Left colon (tissue), 2 donors: Measurements from ENCODE around the gene PMS1. TPM values are rescaled to one million over a fixed set of nuclear protein-coding genes. Genes with fewer than 3 reads are reported as not detected.
"Not testable (repeated sequence)": the region's sequence is repeated elsewhere in the genome, so short reads cannot be mapped to it uniquely, and the experiment has no call there.

Experiments
- ATAC-seq: fragments of 200-7000 bp; cut with Tn5 transposase; one replicate; pipeline ENCODE4 v1.9.1; 2020; ENCODE audit warnings: mild to moderate bottlenecking, moderate library complexity
- DNase-seq, 2 donors: peaks; one replicate each; pipeline ENCODE4 v3.0.0-alpha.2; 2020
- intact Hi-C, 2 donors: fragments of 100-400 bp; cut with DNase I in 1 of 2; cut with micrococcal nuclease in 1 of 2; formaldehyde crosslinking; loops; one replicate each; pipeline versions ENCODE4 v1.11.2 to v1.14.0; 2022; cut with DNase I, micrococcal nuclease
- total RNA-seq, 2 donors: library from RNA; stranded (reverse); fragmentation: NEBNext Ultra II Directional; extraction: Animal tissue kit (Norgen Biotek cat#: 25700); gene quantifications; one replicate each; pipeline ENCODE4 v1.2.1, GENCODE V29; 2021
- donor health status: DM: no; HTN: no; CAD: no.
- donor health status: DM: yes; HTN: yes; CAD: no.

Gene PMS1
- total RNA-seq, 2 donors from 2014 or later: 13.7 to 14.8 TPM

- ATAC-seq (no peak), DNase-seq (no peak)
- intact Hi-C loops: no loop called here
Measured at GRCh38 chr2:189799030-189799331, 14.7 kb downstream of the PMS1 start.

GRCh38 chr2:189799531-189799930, 15.3 kb downstream of the PMS1 start:
- ATAC-seq (no peak), DNase-seq (no peak)
- intact Hi-C loops: no loop called here

- intact Hi-C loops: no loop called here
- DNase-seq (no peak), ATAC-seq (no peak)
Measured at GRCh38 chr2:189802396-189802912, 18.2 kb downstream of the PMS1 start.

GRCh38 chr2:189803431-189803830, 19.2 kb downstream of the PMS1 start:
- no peak for ATAC-seq
- DNase-seq: no peak
- intact Hi-C loops: no loop called here

GRCh38 chr2:189818249-189819038, 34.2 kb downstream of the PMS1 start:
- DNase-seq (no peak), ATAC-seq (no peak)
- intact Hi-C loops: no loop called here

- ATAC-seq (no peak), DNase-seq (no peak)
- intact Hi-C loops: no loop called here
Measured at GRCh38 chr2:189819297-189819704, 35.1 kb downstream of the PMS1 start.

- DNase-seq: no peak
- intact Hi-C loops: no loop called here
- no peak for ATAC-seq
Measured at GRCh38 chr2:189821953-189822748, 37.9 kb downstream of the PMS1 start.

GRCh38 chr2:189824694-189825396, 40.6 kb downstream of the PMS1 start:
- ATAC-seq: no peak
- intact Hi-C loops: no loop called here

GRCh38 chr2:189826039-189826438, 41.8 kb downstream of the PMS1 start:
- ATAC-seq: no peak
- intact Hi-C loops: no loop called here
- no peak for DNase-seq

More at GRCh38 chr2:189824694-189825396, 40.6 kb downstream of the PMS1 start:
- no peak for DNase-seq

- DNase-seq (no peak), ATAC-seq (no peak)
- intact Hi-C loops: no loop called here
Measured at GRCh38 chr2:189829102-189829833, 45.0 kb downstream of the PMS1 start.

- no peak for ATAC-seq
- DNase-seq: no peak
- intact Hi-C loops: no loop called here
Measured at GRCh38 chr2:189830510-189830909, 46.3 kb downstream of the PMS1 start.

GRCh38 chr2:189834059-189834458, 49.8 kb downstream of the PMS1 start:
- no peak for ATAC-seq

GRCh38 chr2:189834642-189835041, 50.4 kb downstream of the PMS1 start:
- intact Hi-C loops, DNase-seq, ATAC-seq: not testable (repeated sequence)

More at GRCh38 chr2:189834059-189834458, 49.8 kb downstream of the PMS1 start:
- intact Hi-C loops: no loop called here
- no peak for DNase-seq

GRCh38 chr2:189835855-189836558, 51.8 kb downstream of the PMS1 start:
- intact Hi-C loops: no loop called here
- ATAC-seq (no peak), DNase-seq (no peak)

GRCh38 chr2:189836644-189837043, 52.4 kb downstream of the PMS1 start:
- ATAC-seq (no peak), DNase-seq (no peak)
- intact Hi-C loops: no loop called here

- no peak for ATAC-seq
Measured at GRCh38 chr2:189837326-189837725, 53.1 kb downstream of the PMS1 start.

GRCh38 chr2:189841019-189841418, 56.8 kb downstream of the PMS1 start:
- no peak for DNase-seq
- intact Hi-C loops: no loop called here
- ATAC-seq: no peak

More at GRCh38 chr2:189837326-189837725, 53.1 kb downstream of the PMS1 start:
- intact Hi-C loops: no loop called here
- no peak for DNase-seq

- ATAC-seq: no peak
- intact Hi-C loops: no loop called here
Measured at GRCh38 chr2:189848276-189848675, 64.0 kb downstream of the PMS1 start.

More at GRCh38 chr2:189848276-189848675, 64.0 kb downstream of the PMS1 start:
- DNase-seq: no peak
